Lower lobe of right lung (tissue), 2 donors: ENCODE measurements around the gene OR7G3. TPM values are rescaled to one million over a fixed set of nuclear protein-coding genes. Genes with fewer than 3 reads are reported as not detected.

Experiments
- ATAC-seq, 2 donors: fragments of 200-7000 bp; cut with Tn5 transposase; one replicate each; pipeline ENCODE4 v1.9.1; 2020 to 2022; ENCODE audit warnings: mild to moderate bottlenecking in 2 of 2, moderate library complexity in 2 of 2
- DNase-seq: peaks from one replicate; pipeline ENCODE4 v3.0.0-alpha.2; 2020
- H3K27ac ChIP-seq: fragments of 200-600 bp; one replicate; pipeline ENCODE4 v1.8.0; 2022
- H3K27me3 ChIP-seq: fragments of 200-600 bp; one replicate; pipeline ENCODE4 v1.8.0; 2022; ENCODE audit warnings: low read depth
- H3K36me3 ChIP-seq: fragments of 200-600 bp; one replicate; pipeline ENCODE4 v1.8.0; 2022; ENCODE audit warnings: mild to moderate bottlenecking
- H3K4me1 ChIP-seq: fragments of 200-600 bp; one replicate; pipeline ENCODE4 v1.8.0; 2022
- H3K4me3 ChIP-seq: fragments of 200-600 bp; one replicate; pipeline ENCODE4 v1.8.0; 2022; ENCODE audit warnings: mild to moderate bottlenecking
- H3K9me3 ChIP-seq: fragments of 200-600 bp; one replicate; pipeline ENCODE4 v1.8.0; 2022
- CTCF ChIP-seq: fragments of 200-600 bp; IDR thresholded peaks from one replicate; pipeline ENCODE4 v1.8.0; 2022; ENCODE audit warnings: antibody characterized with exemption, mild to moderate bottlenecking
- intact Hi-C: fragments of 100-400 bp; cut with DNase I; formaldehyde crosslinking; loops from one replicate; pipeline ENCODE4 v1.11.0; 2022
- total RNA-seq: library from RNA; stranded (reverse); fragmentation: NEBNext Ultra II Directional; extraction: Animal tissue kit (Norgen Biotek cat#: 25700); gene quantifications from one replicate; pipeline ENCODE4 v1.2.1, GENCODE V29; 2021
- donor health status: DM: no; HTN: yes; CAD: no; lungs with severe emphysema.

Gene OR7G3
- total RNA-seq, 1 donor from 2014 or later, result not detected

- H3K9me3 ChIP-seq, result no peaks in the 10 kb centered on the region
These were observed 11.4 kb downstream of the OR7G3 start, which contains the start of gene OR7G1 for GRCh38 chr19:9115307-9115813. TSS of gene OR7G1 (minus strand) at chr19:9115763. CDS start at chr19:9115763, 0 bp downstream.

GRCh38 chr19:9109959-9110358, 16.8 kb downstream of the OR7G3 start:
- Histone ChIP-seq H3K27me3 (peaks cover 14% of the 10 kb centered on the region), H3K27ac (no peak overlapping the region), H3K4me3 (no peak overlapping the region), H3K36me3 (no peaks in the 10 kb centered on the region), H3K9me3 (no peaks in the 10 kb centered on the region), H3K4me1 (no peaks in the 10 kb centered on the region)
- intact Hi-C loops, result no loop called here
- ATAC-seq, result no peak
- DNase-seq, result no peak
- no peak for TF ChIP-seq CTCF

More at GRCh38 chr19:9115307-9115813, 11.4 kb downstream of the OR7G3 start, which contains the start of gene OR7G1:
- Histone ChIP-seq H3K27me3 (peaks cover 9% of the 10 kb centered on the region), H3K36me3 (no peaks in the 10 kb centered on the region), H3K4me3 (no peak within 1 kb of the TSS), H3K4me1 (no peaks in the 10 kb centered on the region), H3K27ac (no peak within 1 kb of the TSS)
- DNase-seq, result no peak
- ATAC-seq, result no peak
- intact Hi-C loops, result no loop called here
- TF ChIP-seq CTCF, result no peak

GRCh38 chr19:9107375-9107774, 19.4 kb downstream of the OR7G3 start, which contains the start of gene OR7G2:
TSS of gene OR7G2 (minus strand) at chr19:9107475. CDS start at chr19:9103243, 4,232 bp downstream.
- H3K27ac ChIP-seq, result no peak within 1 kb of the TSS
- intact Hi-C loops, result no loop called here
- no peaks in the 10 kb centered on the region for H3K36me3 ChIP-seq
- no peaks in the 10 kb centered on the region for H3K9me3 ChIP-seq
- no peak for TF ChIP-seq CTCF
- H3K4me3 ChIP-seq, result no peak within 1 kb of the TSS
- ATAC-seq (no peak), DNase-seq (no peak)
- H3K4me1 ChIP-seq, result no peaks in the 10 kb centered on the region
- peaks cover 8% of the 10 kb centered on the region for H3K27me3 ChIP-seq

- no peak for ATAC-seq
- intact Hi-C loops, result no loop called here
- no peak for TF ChIP-seq CTCF
These were observed 40.0 kb downstream of the OR7G3 start, which contains the start of gene OR1M1 for GRCh38 chr19:9086761-9087160. TSS of gene OR1M1 (plus strand) at chr19:9087061. CDS start at chr19:9093245, 6,184 bp downstream.

GRCh38 chr19:9078651-9079050, 48.1 kb downstream of the OR7G3 start:
- TF ChIP-seq CTCF, result no peak
- intact Hi-C loops, result no loop called here

More at GRCh38 chr19:9086761-9087160, 40.0 kb downstream of the OR7G3 start, which contains the start of gene OR1M1:
- Histone ChIP-seq H3K4me1 (no peaks in the 10 kb centered on the region), H3K27me3 (peaks cover 3% of the 10 kb centered on the region), H3K4me3 (no peak within 1 kb of the TSS), H3K9me3 (no peaks in the 10 kb centered on the region), H3K27ac (no peak within 1 kb of the TSS), H3K36me3 (no peaks in the 10 kb centered on the region)
- DNase-seq, result no peak

More at GRCh38 chr19:9078651-9079050, 48.1 kb downstream of the OR7G3 start:
- Histone ChIP-seq H3K27ac (no peak overlapping the region), H3K9me3 (no peaks in the 10 kb centered on the region), H3K27me3 (no peaks in the 10 kb centered on the region), H3K4me1 (no peaks in the 10 kb centered on the region), H3K36me3 (no peaks in the 10 kb centered on the region), H3K4me3 (no peak overlapping the region)
- DNase-seq, result no peak
- no peak for ATAC-seq
